Neutrophil (primary cell): ENCODE data around the gene TREML2.

ENCODE experiments used
- H3K27ac ChIP-seq: fragments of 200-600 bp; sonication (generic); 2 replicates; pipeline ENCODE4 v1.5.1; 2016; ENCODE audit warnings: mild to moderate bottlenecking, moderate library complexity
- H3K27me3 ChIP-seq: fragments of 200-600 bp; sonication (generic); 2 replicates; pipeline ENCODE4 v1.6.0; 2016; ENCODE audit warnings: mild to moderate bottlenecking
- H3K36me3 ChIP-seq: fragments of 200-600 bp; sonication (generic); 2 replicates; pipeline ENCODE4 v1.5.1; 2017
- H3K4me1 ChIP-seq, 2 experiments: fragments of 200-600 bp in 1 of 2; sonication (generic) in 1 of 2; 1 replicate in 1 of 2; 2 replicates in 1 of 2; pipeline versions ENCODE4 v1.5.1 to v1.6.1; 2013 to 2016; ENCODE audit warnings: low read depth in 1 of 2, low read length in 1 of 2, mild to moderate bottlenecking in 1 of 2, moderate library complexity in 1 of 2; ENCODE audit not compliant: control insufficient read depth in 1 of 2, insufficient read depth in 1 of 2
- H3K4me3 ChIP-seq, 2 experiments: fragments of 200-600 bp in 1 of 2; sonication (generic) in 1 of 2; 1 replicate in 1 of 2; 2 replicates in 1 of 2; pipeline ENCODE4 v1.5.1; 2013 to 2016; ENCODE audit warnings: low read depth in 1 of 2, low read length in 1 of 2, mild to moderate bottlenecking in 1 of 2, moderate library complexity in 1 of 2
- H3K9me3 ChIP-seq: fragments of 200-600 bp; sonication (generic); 2 replicates; pipeline ENCODE4 v1.5.1; 2016
- TF ChIP-seq, protein P1 (sequence below): fragments of 200-600 bp; sonication (generic); IDR thresholded peaks from 2 replicates; pipeline ENCODE4 v1.5.1; 2016; ENCODE audit warnings: antibody characterized with exemption

TREML2 gene

DNA sequence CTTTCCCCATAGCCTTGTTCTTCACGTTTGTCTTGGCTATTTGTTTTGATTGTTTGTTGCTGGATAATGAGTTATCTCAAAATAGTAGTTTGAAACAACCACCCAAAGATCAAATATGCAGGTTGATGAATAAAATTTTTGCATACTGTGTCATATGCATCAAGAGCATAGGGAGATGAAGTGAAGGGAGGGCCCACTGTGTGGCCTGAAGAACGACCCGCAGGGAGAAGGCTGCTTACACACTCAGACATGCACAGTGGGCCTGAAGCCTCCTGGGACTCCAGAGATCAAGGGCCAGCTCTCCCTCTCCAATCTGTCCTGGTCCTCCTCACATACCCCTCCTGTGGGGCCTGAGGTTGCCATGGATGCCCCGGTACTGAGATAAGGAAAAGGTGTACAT is 21.8 kb downstream of the TREML2 start:
- Histone ChIP-seq H3K27ac (no peak overlapping the region), H3K36me3 (no peaks in the 10 kb centered on the region), H3K4me3 (no peak overlapping the region), H3K9me3 (no peaks in the 10 kb centered on the region), H3K4me1 (peaks cover 26% of the 10 kb centered on the region in 2 experiments), H3K27me3 (peaks cover 30% of the 10 kb centered on the region)
- TF ChIP-seq, protein P1, sequence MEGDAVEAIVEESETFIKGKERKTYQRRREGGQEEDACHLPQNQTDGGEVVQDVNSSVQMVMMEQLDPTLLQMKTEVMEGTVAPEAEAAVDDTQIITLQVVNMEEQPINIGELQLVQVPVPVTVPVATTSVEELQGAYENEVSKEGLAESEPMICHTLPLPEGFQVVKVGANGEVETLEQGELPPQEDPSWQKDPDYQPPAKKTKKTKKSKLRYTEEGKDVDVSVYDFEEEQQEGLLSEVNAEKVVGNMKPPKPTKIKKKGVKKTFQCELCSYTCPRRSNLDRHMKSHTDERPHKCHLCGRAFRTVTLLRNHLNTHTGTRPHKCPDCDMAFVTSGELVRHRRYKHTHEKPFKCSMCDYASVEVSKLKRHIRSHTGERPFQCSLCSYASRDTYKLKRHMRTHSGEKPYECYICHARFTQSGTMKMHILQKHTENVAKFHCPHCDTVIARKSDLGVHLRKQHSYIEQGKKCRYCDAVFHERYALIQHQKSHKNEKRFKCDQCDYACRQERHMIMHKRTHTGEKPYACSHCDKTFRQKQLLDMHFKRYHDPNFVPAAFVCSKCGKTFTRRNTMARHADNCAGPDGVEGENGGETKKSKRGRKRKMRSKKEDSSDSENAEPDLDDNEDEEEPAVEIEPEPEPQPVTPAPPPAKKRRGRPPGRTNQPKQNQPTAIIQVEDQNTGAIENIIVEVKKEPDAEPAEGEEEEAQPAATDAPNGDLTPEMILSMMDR: no peak

DNA sequence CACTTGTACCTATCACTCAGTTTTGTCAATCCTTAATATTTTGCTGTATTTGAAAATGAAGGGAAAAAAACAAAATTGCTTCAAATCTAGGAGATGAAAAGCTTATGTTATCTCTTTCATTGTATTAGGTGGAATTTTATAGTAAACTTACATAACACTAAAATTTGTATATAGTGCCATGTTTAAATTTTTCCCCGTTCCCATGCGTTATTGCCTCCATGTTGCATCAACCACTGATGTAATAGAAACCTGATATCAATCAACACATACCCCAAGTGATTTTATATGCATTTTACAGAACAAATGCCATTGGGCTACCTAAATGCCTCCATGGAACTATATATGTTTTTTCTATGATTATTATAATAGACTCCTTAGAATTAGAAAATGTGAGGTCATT is 23.3 kb downstream of the TREML2 start:
- Histone ChIP-seq H3K27ac (no peak overlapping the region), H3K36me3 (no peaks in the 10 kb centered on the region), H3K27me3 (peaks cover 36% of the 10 kb centered on the region), H3K4me3 (no peak overlapping the region), H3K9me3 (no peaks in the 10 kb centered on the region), H3K4me1 (peaks cover 11 to 12% of the 10 kb centered on the region in 2 experiments)
- TF ChIP-seq, protein P1: no peak

DNA sequence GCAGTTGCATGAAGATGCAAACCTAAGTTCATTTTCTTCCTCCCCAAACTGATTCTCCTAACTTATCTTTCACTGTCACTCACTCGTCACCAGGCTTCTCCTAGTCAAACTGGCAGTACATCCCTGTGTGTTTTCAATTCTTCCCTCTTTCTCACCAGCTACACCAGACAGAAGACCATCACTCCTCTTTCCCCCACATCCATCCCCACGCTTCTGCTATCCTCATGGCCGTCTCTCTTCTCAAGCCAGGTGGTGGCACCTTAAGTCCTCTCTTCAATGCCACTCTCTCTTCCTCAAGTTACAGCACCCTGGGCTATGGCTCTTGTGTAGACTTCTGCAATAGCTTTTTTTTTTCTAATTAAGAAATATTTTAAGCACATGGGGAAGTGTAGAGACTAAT is 23.7 kb downstream of the TREML2 start:
- TF ChIP-seq, protein P1: no peak
- Histone ChIP-seq H3K27ac (no peak overlapping the region), H3K36me3 (no peaks in the 10 kb centered on the region), H3K4me3 (no peak overlapping the region), H3K9me3 (no peaks in the 10 kb centered on the region), H3K27me3 (peaks cover 36% of the 10 kb centered on the region), H3K4me1 (peaks cover 8% of the 10 kb centered on the region in 2 experiments)

DNA sequence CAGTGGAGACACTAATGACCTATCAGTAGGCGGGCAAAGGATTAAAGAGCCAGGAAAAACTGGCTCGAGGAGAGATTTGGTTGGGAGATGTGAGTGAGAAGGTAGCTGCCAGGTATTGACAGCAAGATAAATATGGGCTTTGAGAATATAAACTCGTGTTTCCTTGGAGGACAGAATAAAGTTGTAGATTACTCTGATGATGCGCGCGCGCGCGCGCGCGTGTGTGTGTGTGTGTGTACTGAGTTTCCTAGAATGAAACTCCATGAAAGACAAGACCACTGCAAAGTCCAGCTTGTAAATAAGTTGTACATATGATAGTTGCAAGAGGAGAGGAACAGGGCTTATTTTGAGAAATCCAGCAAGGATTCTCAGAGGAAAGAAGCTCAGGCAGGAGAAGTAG is 24.8 kb downstream of the TREML2 start:
- Histone ChIP-seq H3K4me3 (no peak overlapping the region), H3K27ac (no peak overlapping the region), H3K9me3 (no peaks in the 10 kb centered on the region), H3K36me3 (no peaks in the 10 kb centered on the region), H3K4me1 (no peaks in the 10 kb centered on the region), H3K27me3 (peaks cover 38% of the 10 kb centered on the region)
- TF ChIP-seq, protein P1: no peak

DNA sequence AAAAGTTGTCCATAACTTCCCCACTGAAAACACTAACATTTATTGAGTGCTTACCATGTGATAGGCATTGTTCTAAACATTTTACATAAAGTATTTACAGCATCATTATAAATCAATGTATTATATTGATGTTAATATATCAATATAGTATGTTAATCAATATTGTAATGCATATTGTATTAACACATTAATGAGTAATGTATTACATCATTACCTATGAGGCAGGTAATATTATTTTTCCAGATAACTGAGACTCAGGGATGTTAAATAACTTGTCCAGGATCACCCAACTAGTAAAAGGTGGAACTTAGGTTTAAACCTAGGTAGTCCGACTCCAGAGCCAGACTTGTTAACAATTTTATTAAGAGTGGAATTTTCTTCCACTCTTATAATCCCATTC is 25.9 kb downstream of the TREML2 start:
- TF ChIP-seq, protein P1: no peak
- H3K4me1 ChIP-seq: no peaks in the 10 kb centered on the region
- H3K27ac ChIP-seq: no peak overlapping the region
- peaks cover 44% of the 10 kb centered on the region for H3K27me3 ChIP-seq
- H3K36me3 ChIP-seq: no peaks in the 10 kb centered on the region
- H3K4me3 ChIP-seq: no peak overlapping the region
- H3K9me3 ChIP-seq: no peaks in the 10 kb centered on the region

DNA sequence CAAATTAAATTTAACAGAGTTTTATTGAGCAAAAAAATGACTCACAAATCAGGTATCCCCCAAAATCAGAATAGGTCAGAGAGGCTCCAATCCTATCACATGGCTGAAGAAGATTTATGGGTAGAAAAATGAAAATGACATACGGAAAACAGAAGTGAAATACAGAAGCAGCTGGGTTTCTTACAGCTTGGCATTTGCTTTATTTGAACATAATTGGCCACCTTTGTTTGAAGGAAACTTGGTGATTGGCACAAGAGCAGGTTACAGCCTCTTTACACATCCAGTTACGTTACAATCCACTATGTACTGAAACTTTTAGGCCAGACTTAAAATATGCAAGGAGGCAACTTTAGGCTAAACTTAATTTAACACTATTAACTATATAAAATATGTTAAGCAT is 26.3 kb downstream of the TREML2 start:
- H3K27me3 ChIP-seq: peaks cover 44% of the 10 kb centered on the region

More for the DNA sequence above, 26.3 kb downstream of the TREML2 start:
- H3K27ac ChIP-seq: no peak overlapping the region
- H3K4me1 ChIP-seq: no peaks in the 10 kb centered on the region
- H3K9me3 ChIP-seq: no peaks in the 10 kb centered on the region
- H3K4me3 ChIP-seq: no peak overlapping the region
- H3K36me3 ChIP-seq: no peaks in the 10 kb centered on the region
- TF ChIP-seq, protein P1: no peak
